Esophagus mucosa (tissue), 1 donor: ENCODE results near the gene TPGS1. TPM values are rescaled to one million over a fixed set of nuclear protein-coding genes. Genes with fewer than 3 reads are reported as not detected.

Source experiments
- total RNA-seq: library from RNA; stranded (reverse); gene quantifications from one replicate; pipeline ENCODE4 v1.2.4, GENCODE V29; 2023
- donor health status: DM: yes; HTN: yes; CAD: no.

TPGS1 gene
- total RNA-seq, 1 donor from 2014 or later: 14.2 TPM

Other genes starting within 250 kb of the TPGS1 start
- gene PLPP2, start 216.1 kb upstream of the TPGS1 start, total RNA-seq: 12.3 TPM
- gene MIER2, start 162.7 kb upstream of the TPGS1 start, total RNA-seq: 14.8 TPM
- gene C2CD4C, start 98.3 kb upstream of the TPGS1 start, total RNA-seq: 0.16 TPM
- gene SHC2, start 46.5 kb upstream of the TPGS1 start, total RNA-seq: 1.7 TPM
- gene MADCAM1, start 11.0 kb upstream of the TPGS1 start, total RNA-seq: 0.36 TPM
- 30.7 TPM for gene CDC34, start 24.3 kb downstream of the TPGS1 start, total RNA-seq
- not detected for gene GZMM, start 36.6 kb downstream of the TPGS1 start, total RNA-seq
- 320 TPM for gene BSG, start 65.1 kb downstream of the TPGS1 start, total RNA-seq
- gene HCN2, start 82.4 kb downstream of the TPGS1 start, total RNA-seq: 0.48 TPM
- 24.5 TPM for gene POLRMT, start 126.0 kb downstream of the TPGS1 start, total RNA-seq
- 0.12 TPM for gene FGF22, start 132.4 kb downstream of the TPGS1 start, total RNA-seq
- 53.0 TPM for gene RNF126, start 155.7 kb downstream of the TPGS1 start, total RNA-seq
- gene FSTL3, start 168.9 kb downstream of the TPGS1 start, total RNA-seq: 3.3 TPM
- not detected for gene PRSS57, start 188.0 kb downstream of the TPGS1 start, total RNA-seq
- 2.0 TPM for gene PALM, start 201.4 kb downstream of the TPGS1 start, total RNA-seq
- 0.40 TPM for gene MISP, start 243.6 kb downstream of the TPGS1 start, total RNA-seq